Measurements from ENCODE around the gene MVB12B.

GRCh38 chr9:126470241-126470993 is 143.8 kb downstream of the MVB12B start:
- TF ChIP-seq POLR2A (IDR thresholded peaks at IDR 0.05) (no peak), CTCF (IDR thresholded peaks at IDR 0.05) (no peak)
